ENCODE measurements around the gene MYO3B.

- TF ChIP-seq KDM5A (IDR thresholded peaks at IDR 0.05; ENCODE audit: low read length): no peak
- no peak for TF ChIP-seq CTCF (IDR thresholded peaks at IDR 0.05; ENCODE audit: control extremely low read depth in 1 of 3, insufficient read depth in 1 of 3, low read depth in 1 of 3, low read length in 3 of 3)
- no peak for TF ChIP-seq RFX5 (IDR thresholded peaks at IDR 0.05; ENCODE audit: borderline replicate concordance, low read depth, low read length)
- TF ChIP-seq BRCA1 (IDR thresholded peaks at IDR 0.05; ENCODE audit: low read depth, low read length): no peak
- no peak for TF ChIP-seq EP300 (IDR thresholded peaks at IDR 0.05; ENCODE audit: borderline replicate concordance in 1 of 2, low read depth in 2 of 2, low read length in 2 of 2)
- TF ChIP-seq POLR2A (IDR thresholded peaks at IDR 0.05; ENCODE audit: control extremely low read depth in 1 of 2, low read depth in 2 of 2, low read length in 2 of 2): no peak
- no peak for TF ChIP-seq NRF1 (IDR thresholded peaks at IDR 0.05; ENCODE audit: low read depth, low read length)
- no peak for TF ChIP-seq POLR2AphosphoS5 (IDR thresholded peaks at IDR 0.05; ENCODE audit: low read depth, low read length)
- no peak for TF ChIP-seq JUN (IDR thresholded peaks at IDR 0.05; ENCODE audit: low read depth, low read length)
- TF ChIP-seq EGR1 (IDR thresholded peaks at IDR 0.05; ENCODE audit: borderline replicate concordance, low read depth, low read length): no peak
- no peak for TF ChIP-seq YY1 (IDR thresholded peaks at IDR 0.05; ENCODE audit: low read depth, low read length)
- no peak for TF ChIP-seq CBX5 (IDR thresholded peaks at IDR 0.05; ENCODE audit: low read depth, low read length)
Measured at GRCh38 chr2:170695521-170696410, 517.8 kb downstream of the MYO3B start.
